Measurements from ENCODE around the gene EXOC3.

DNA sequence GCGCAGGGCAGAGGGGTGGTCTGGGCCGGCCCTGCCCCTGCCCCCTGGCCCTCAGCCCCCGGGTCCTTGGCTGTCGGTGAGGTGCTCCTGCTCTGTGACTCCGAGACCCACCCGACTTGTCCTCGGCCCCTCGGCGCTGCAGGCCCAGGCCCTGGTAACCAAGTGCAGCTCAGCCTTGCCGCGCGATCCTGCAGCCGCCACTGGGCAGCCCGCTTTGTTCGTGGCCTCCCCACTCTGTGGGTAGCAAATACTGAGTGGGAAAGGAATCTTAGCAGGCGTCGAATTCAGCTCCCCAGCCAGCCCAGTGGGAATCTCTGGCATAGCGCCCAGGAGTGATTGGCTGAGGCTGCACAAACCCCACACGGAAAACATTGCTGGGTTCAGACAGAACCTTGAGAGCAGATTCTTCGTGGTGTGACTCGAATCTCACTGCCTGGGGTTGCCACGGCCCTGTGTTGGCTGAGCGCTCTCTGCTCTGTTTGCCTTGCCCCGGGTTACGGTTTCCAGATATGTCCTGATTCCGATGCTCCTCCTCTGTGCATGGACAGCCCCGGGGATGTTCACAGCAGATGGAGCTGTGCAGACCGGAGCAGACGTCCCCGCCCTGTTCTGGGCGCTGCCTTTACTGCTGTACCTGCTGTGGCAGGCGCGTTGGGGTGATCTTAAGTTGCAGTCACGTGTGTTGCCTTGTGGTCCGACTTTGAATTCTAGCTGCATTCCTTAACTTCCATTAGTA, 13.4 kb upstream of the EXOC3 start:
- TF ChIP-seq, protein P1, sequence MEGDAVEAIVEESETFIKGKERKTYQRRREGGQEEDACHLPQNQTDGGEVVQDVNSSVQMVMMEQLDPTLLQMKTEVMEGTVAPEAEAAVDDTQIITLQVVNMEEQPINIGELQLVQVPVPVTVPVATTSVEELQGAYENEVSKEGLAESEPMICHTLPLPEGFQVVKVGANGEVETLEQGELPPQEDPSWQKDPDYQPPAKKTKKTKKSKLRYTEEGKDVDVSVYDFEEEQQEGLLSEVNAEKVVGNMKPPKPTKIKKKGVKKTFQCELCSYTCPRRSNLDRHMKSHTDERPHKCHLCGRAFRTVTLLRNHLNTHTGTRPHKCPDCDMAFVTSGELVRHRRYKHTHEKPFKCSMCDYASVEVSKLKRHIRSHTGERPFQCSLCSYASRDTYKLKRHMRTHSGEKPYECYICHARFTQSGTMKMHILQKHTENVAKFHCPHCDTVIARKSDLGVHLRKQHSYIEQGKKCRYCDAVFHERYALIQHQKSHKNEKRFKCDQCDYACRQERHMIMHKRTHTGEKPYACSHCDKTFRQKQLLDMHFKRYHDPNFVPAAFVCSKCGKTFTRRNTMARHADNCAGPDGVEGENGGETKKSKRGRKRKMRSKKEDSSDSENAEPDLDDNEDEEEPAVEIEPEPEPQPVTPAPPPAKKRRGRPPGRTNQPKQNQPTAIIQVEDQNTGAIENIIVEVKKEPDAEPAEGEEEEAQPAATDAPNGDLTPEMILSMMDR (IDR thresholded peaks at IDR 0.05): no peak
- TF ChIP-seq POLR2AphosphoS5 (IDR thresholded peaks at IDR 0.05): no peak
- TF ChIP-seq POLR2A (IDR thresholded peaks at IDR 0.05): no peak
- no peak for TF ChIP-seq EP300 (IDR thresholded peaks at IDR 0.05; ENCODE audit: low read depth)

Data from transverse colon (tissue), 4 donors.